HUES6 (cell line): ENCODE measurements around the gene SOX5.

Source experiments
- H3K27ac ChIP-seq: 2 replicates; pipeline ENCODE4 v1.7.0; 2013; ENCODE audit warnings: low read depth, mild to moderate bottlenecking, low read length, inconsistent platforms
- H3K27me3 ChIP-seq: 2 replicates; pipeline ENCODE4 v1.6.1; 2013; ENCODE audit warnings: low read length; ENCODE audit not compliant: control insufficient read depth, insufficient read depth
- H3K36me3 ChIP-seq: 2 replicates; pipeline ENCODE4 v1.6.1; 2013; ENCODE audit warnings: low read length; ENCODE audit not compliant: control insufficient read depth, insufficient read depth
- H3K4me1 ChIP-seq: 2 replicates; pipeline ENCODE4 v1.6.1; 2013; ENCODE audit warnings: low read length; ENCODE audit not compliant: control insufficient read depth, insufficient read depth
- H3K4me3 ChIP-seq: 2 replicates; pipeline ENCODE4 v1.5.1; 2013; ENCODE audit warnings: low read depth, low read length
- H3K9ac ChIP-seq: one replicate; pipeline ENCODE4 v1.6.1; 2013; ENCODE audit warnings: mild to moderate bottlenecking, low read length
- H3K9me3 ChIP-seq: 2 replicates; pipeline ENCODE4 v1.6.1; 2013; ENCODE audit warnings: low read depth, low read length; ENCODE audit not compliant: control insufficient read depth, insufficient read depth

SOX5 gene

DNA sequence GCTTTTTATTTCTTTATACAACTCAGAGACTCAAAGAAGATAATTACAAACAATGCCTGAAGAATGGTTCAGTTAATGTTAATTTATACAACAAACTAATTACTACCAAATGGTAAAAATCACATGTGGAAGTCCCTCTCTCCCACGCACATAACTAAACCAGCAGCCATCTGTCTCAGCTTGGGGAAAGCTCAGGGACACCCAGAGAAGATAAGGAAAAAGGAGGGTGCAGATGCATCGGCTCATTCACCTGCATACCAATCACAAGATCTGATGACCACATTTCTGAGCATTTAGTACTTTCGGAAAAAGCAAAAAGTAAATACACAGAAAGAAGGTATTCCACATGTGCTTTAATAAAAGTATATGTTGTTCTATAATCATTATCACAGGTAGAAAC lies 136.3 kb downstream of the SOX5 start:
- H3K27ac ChIP-seq, result no peak overlapping the region
- no peak overlapping the region for H3K4me3 ChIP-seq
- no peaks in the 10 kb centered on the region for H3K9me3 ChIP-seq
- no peaks in the 10 kb centered on the region for H3K36me3 ChIP-seq
- H3K27me3 ChIP-seq, result no peaks in the 10 kb centered on the region
- H3K9ac ChIP-seq, result no peak overlapping the region
- peaks cover 6% of the 10 kb centered on the region; the same call in 1 of the 2 replicates for H3K4me1 ChIP-seq

DNA sequence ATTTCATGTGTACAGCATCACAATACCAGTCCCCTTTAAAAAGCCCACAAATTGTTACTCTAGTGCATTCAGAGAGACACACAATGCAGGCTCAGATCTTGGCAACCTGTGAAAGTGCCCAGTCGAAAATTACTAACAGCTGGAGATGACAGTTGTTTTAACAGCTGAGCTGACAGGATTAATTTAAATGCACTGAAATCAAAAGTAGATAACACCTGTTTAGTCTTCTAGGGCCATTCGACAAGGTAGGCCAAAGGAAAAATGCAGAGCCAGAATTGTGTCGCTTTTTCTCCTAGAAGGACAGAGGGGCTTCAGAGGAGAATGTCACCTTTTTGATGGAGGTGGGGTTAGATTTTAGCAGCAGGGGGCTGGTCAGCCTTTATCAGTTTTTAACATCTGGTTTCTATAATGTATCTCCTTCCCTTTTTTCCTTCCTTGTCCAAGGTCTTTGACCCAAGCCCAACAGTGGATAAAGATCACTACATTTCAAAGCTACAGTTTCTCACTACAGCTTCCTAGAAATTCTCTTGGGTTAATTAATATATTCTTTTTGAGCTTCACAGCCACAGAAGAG lies 139.1 kb downstream of the SOX5 start:
- H3K9me3 ChIP-seq, result no peaks in the 10 kb centered on the region
- H3K36me3 ChIP-seq, result no peaks in the 10 kb centered on the region
- no peak overlapping the region for H3K9ac ChIP-seq
- no peaks in the 10 kb centered on the region for H3K27me3 ChIP-seq
- no peak overlapping the region for H3K4me3 ChIP-seq
- no peak overlapping the region for H3K27ac ChIP-seq
- no peaks in the 10 kb centered on the region for H3K4me1 ChIP-seq

DNA sequence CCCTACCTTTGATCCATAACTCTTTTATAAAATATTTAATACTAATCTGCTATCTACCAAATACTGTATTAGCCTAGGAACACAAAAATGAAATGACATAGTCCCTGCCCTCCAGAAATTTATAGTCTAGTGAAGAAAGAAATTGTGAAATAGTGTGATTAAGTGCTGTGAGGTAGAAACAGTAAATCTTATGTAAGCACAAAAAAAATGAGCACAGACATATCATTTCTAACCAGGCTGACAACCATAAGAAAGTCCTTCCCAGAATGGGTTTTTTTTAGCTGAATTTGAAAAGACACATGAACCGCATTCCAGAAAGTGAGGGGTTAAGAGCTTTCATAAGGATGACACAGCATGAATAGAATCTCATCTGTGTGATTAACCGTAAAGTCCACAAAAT lies 145.9 kb downstream of the SOX5 start:
- Histone ChIP-seq H3K27me3 (no peaks in the 10 kb centered on the region), H3K36me3 (no peaks in the 10 kb centered on the region), H3K9me3 (no peaks in the 10 kb centered on the region), H3K4me3 (no peak overlapping the region), H3K4me1 (no peaks in the 10 kb centered on the region), H3K27ac (no peak overlapping the region), H3K9ac (no peak overlapping the region)

DNA sequence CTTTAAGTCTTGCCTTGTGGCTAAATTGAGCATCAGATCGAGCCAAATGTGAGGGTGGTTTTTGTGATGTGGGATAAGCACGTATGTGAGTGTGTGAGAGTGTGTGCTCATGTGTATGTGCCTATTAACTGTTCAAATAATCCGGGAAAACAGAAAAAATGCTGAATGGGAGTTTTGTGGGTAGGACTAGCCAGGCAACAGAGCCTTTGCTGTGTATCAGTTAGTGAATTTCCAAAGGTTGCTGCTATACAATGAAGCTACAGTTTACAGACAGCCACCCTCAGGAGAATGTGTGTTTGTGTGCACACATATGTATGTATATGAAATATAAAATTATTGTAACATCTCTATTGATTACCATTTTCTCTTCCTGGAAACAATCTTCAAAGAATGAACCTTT lies 154.0 kb downstream of the SOX5 start:
- no peak overlapping the region for H3K4me3 ChIP-seq
- no peaks in the 10 kb centered on the region for H3K36me3 ChIP-seq
- H3K27me3 ChIP-seq, result no peaks in the 10 kb centered on the region
- no peak overlapping the region for H3K27ac ChIP-seq
- no peaks in the 10 kb centered on the region for H3K9me3 ChIP-seq
- no peaks in the 10 kb centered on the region for H3K4me1 ChIP-seq
- no peak overlapping the region for H3K9ac ChIP-seq

DNA sequence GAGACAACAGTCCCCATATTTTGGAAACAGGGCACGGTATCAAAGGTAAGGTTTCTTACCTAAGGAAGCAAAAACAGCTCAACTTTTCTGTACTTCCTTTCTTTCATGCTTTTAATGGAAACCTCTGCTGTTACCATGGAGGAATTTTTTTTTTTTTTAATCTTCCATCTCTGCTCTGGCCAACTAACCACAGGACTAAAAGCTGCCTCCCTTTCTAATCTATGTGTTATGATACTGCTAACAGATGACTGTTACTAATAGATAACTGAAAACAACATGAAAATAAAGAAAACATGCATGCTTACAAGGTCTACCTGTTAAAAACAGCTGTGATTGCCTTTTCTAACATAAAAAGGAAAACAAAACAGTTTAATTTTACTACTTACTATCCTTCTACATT lies 168.4 kb downstream of the SOX5 start:
- Histone ChIP-seq H3K27me3 (no peaks in the 10 kb centered on the region), H3K36me3 (no peaks in the 10 kb centered on the region), H3K4me1 (no peaks in the 10 kb centered on the region), H3K4me3 (no peak overlapping the region), H3K9ac (no peak overlapping the region), H3K27ac (no peak overlapping the region), H3K9me3 (peaks cover 4% of the 10 kb centered on the region)

DNA sequence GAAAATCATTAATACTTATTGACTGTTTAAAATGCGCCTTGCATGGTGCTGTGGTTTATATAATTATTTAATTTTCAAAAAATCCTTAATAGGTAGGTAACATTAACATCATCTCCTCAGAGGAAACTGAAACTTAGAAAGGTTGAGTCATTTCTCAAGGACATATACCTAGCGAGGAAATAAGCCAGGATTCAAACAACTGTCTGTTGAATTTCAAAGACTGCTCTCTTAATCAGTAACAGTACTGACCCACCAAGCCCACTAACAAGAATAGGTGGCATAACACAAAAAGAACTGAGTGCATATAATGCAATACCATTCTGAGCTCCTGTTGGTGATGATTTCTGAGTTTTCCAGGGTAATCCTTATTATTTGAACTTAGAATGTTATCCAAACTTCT lies 174.3 kb downstream of the SOX5 start:
- no peaks in the 10 kb centered on the region for H3K36me3 ChIP-seq
- H3K9ac ChIP-seq, result no peak overlapping the region
- no peak overlapping the region for H3K27ac ChIP-seq
- H3K27me3 ChIP-seq, result no peaks in the 10 kb centered on the region
- peaks cover 4% of the 10 kb centered on the region for H3K9me3 ChIP-seq
- H3K4me1 ChIP-seq, result peaks cover 4% of the 10 kb centered on the region
- H3K4me3 ChIP-seq, result no peak overlapping the region

DNA sequence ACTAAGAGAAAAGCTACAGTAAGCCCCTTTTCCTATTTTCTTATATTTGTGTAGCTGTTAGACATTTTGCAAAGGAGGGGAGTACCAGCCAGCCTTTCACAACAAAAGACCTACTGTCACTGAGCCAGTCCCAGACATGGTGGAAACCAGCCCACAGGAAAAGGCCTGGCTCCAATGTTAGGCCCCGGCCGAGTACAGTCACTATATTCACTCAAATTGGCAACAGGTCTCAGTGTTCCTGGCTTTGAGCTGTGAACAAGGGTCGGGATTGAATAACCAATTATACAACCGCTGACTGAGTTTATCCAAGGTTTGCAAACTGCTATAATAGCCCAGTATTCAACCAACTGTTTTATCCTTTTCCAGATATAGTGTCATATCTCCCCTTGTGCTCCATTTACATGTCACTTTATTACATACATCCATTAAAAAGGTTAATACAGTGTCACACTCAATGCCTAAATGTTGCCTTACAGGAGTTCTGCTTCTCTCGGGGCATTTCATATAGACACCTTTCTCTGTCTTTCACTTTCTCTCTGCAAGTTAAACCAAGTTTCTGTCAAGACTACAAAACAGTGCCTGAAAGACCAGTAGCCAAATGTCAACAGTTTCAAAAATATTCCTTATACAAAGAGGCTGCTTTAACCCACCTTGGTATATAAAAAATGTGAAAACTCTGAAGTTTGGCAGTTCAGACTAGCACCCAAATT lies 178.1 kb downstream of the SOX5 start:
- Histone ChIP-seq H3K27me3 (no peaks in the 10 kb centered on the region), H3K4me1 (peaks cover 29% of the 10 kb centered on the region), H3K27ac (no peak overlapping the region), H3K9me3 (peaks cover 2% of the 10 kb centered on the region), H3K4me3 (no peak overlapping the region), H3K9ac (no peak overlapping the region), H3K36me3 (no peaks in the 10 kb centered on the region)

DNA sequence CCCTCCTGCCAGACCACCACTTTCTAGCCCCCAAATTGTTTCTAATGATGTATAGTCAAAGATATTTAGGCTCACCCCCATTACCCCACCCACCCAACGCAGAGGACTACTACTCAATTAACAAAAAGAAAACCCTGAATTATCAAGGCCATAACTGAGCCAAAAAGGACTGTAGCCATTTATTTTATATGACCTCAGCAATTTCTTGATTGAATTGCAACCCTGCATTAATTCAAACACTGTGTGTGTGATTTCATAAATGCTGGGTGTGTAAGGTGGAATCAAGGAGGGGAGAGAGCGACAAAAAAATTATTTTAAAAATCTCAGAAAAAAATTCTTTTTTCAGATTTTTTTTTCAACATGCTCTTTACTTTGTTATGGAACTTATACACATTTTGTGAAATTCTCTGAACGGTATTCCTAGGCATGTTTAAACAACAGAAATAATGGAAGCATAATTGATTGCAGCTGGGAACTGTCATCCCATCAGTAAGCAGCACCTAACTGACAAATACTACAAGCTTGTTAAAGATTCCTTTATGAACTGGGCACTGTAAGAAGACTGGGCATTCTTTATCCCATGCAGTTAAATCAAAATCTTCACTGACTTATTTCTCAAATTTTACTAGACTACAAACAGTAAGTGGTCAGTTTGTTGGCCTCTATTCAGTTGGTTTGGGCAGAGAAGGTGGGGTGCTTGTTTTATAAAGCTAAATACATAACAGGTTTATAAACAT lies 179.1 kb downstream of the SOX5 start:
- Histone ChIP-seq H3K27ac (no peak overlapping the region), H3K36me3 (no peaks in the 10 kb centered on the region), H3K9me3 (no peaks in the 10 kb centered on the region), H3K4me1 (peaks cover 29% of the 10 kb centered on the region), H3K4me3 (no peak overlapping the region), H3K27me3 (no peaks in the 10 kb centered on the region), H3K9ac (no peak overlapping the region)

DNA sequence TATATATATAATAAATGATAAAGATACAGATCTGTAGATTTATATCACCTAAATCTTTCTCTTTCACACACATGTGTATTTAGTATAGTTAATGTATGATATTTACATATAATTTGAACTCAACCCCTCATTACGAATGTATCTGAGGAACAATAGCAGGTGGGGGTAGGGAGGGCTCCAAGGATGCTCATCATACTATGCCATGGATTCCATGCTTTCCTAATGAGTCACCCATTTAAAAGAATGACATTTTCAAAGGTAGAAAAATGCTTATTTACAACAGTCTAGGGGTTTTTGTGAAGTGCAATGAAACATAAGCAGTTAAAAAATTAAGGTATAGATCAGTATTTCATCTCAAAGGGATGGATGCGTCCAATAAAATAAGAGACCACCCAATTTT lies 181.6 kb downstream of the SOX5 start:
- H3K4me3 ChIP-seq, result no peak overlapping the region
- H3K27me3 ChIP-seq, result no peaks in the 10 kb centered on the region
- peak overlapping the region; percentile 66 for H3K27ac ChIP-seq
- H3K36me3 ChIP-seq, result no peaks in the 10 kb centered on the region
- peaks cover 29% of the 10 kb centered on the region for H3K4me1 ChIP-seq
- H3K9ac ChIP-seq, result no peak overlapping the region
- H3K9me3 ChIP-seq, result no peaks in the 10 kb centered on the region

DNA sequence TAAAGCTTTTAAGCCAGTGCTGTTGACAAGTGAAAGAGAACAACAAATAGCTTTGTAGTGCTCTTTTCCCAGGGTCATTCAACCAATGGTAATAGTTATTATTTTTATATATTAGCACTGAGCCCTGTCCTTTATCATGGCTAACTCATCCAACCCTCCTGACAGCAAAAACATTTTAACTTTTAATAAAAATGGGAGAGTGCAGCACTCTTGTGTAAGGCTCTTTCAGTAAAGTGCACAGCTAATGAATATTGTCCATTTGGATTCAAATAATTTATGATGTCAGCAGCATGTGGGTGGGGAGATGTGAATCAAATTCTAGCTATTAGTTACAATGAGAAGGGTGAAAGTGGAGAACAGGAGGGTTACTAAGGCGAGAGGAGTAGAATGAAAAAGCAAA lies 185.7 kb downstream of the SOX5 start:
- Histone ChIP-seq H3K27me3 (no peaks in the 10 kb centered on the region), H3K36me3 (no peaks in the 10 kb centered on the region), H3K9me3 (no peaks in the 10 kb centered on the region), H3K4me3 (no peak overlapping the region), H3K27ac (no peak overlapping the region), H3K9ac (no peak overlapping the region), H3K4me1 (peaks cover 27% of the 10 kb centered on the region)

DNA sequence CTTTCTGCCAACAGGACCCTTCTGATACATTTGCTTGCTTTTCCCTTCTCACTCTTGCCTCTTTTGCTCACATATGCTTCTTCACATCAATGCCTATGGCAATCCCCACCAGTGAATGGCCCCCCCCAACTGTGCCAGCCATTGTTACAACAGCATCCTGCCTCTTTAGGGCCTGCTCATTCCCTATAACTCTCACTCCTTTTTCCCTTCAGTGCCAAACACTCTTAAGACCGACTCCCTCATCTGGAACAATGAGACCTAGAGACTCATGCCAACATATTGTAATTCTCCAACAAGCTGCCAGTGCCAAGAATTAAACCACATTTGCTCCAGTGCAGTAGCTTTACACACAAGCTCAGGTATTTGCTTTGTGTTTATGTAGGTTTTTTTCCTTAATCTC lies 189.0 kb downstream of the SOX5 start:
- H3K9me3 ChIP-seq, result no peaks in the 10 kb centered on the region
- H3K4me3 ChIP-seq, result no peak overlapping the region
- no peaks in the 10 kb centered on the region for H3K36me3 ChIP-seq
- no peaks in the 10 kb centered on the region for H3K27me3 ChIP-seq
- H3K4me1 ChIP-seq, result peaks cover 36% of the 10 kb centered on the region
- no peak overlapping the region for H3K9ac ChIP-seq
- no peak overlapping the region for H3K27ac ChIP-seq
